Measurements from ENCODE around the gene C9.
"Not testable (repeated sequence)": the region's sequence is repeated elsewhere in the genome, so short reads cannot be mapped to it uniquely, and the experiment has no call there.

Gene C9

DNA sequence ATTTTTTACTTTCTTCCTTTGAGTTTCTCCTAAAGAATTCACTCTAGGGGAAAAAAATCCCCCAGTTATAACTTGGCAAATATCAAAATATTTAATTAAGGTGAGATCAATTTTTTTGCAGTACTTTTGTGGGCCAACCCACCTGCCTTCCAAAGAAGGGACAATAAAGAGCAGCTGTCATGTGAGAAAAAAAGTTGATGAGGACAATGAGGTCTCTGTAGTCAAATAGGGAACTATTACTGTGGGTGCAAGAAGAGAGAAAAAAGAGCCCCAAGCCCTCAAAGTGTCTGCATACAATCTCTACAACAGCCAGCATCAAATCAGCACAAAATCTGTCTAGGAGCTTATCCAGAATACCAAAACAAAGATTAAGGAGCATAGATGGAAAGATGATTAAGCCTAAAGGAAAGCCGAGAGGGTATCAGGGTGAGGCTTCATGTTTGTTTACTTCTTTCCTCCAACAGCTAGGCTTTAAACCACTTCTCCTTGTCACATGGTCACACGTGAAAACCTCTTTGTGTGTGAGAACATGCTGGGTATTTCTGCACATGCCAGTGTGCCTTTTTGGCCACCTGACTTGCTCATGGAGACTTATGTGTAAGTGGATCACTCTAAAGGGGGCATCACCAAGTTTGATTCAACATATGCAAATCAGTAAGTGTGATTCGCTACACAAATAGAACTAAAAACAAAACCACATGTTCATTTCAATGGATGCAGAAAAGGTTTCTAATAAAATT, 125.8 kb downstream of the C9 start:
- Histone ChIP-seq H3K9me3 (ENCODE audit: control insufficient read depth, low read length) (no peaks in the 10 kb centered on the region), H3K27ac (ENCODE audit: low read depth, low read length, severe bottlenecking) (no peak overlapping the region), H3K4me1 (ENCODE audit: control insufficient read depth, insufficient read depth, low read length, poor library complexity, severe bottlenecking) (no peaks in the 10 kb centered on the region), H3K4me3 (ENCODE audit: extremely low read depth, insufficient read depth, low read length, poor library complexity, severe bottlenecking) (no peak overlapping the region), H3K36me3 (ENCODE audit: control insufficient read depth, insufficient read depth, low read length) (no peaks in the 10 kb centered on the region)
- WGBS, 2 experiments (ENCODE audit: insufficient coverage in 2 of 2) = 80 to 82% methylated on average over 2 to 3 of the region's 3 CpGs

DNA sequence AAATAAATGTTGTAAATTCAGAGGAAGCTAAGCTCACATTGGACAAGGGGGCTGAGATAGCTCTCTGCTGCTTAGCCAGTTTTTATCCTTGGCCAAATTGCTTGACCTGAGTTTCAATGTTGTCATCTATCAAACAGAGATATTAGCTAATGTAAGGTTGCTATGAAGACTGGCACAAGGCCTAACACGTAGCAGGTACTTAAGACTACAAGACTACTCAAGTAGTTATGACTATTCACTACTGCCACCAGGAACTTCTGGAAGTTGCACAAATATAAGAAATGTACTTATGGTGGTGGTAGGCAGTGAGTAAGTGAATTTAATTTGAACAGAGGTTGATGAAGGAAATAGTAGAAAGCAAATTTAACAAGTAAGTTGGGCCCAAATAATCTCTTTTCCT, 127.6 kb downstream of the C9 start:
- no CpG with 5 or more reads among the region's 1 CpG for WGBS, 2 experiments (ENCODE audit: insufficient coverage in 2 of 2)
- Histone ChIP-seq H3K4me3 (ENCODE audit: extremely low read depth, insufficient read depth, low read length, poor library complexity, severe bottlenecking) (no peak overlapping the region), H3K27ac (ENCODE audit: low read depth, low read length, severe bottlenecking) (no peak overlapping the region), H3K4me1 (ENCODE audit: control insufficient read depth, insufficient read depth, low read length, poor library complexity, severe bottlenecking) (no peaks in the 10 kb centered on the region), H3K9me3 (ENCODE audit: control insufficient read depth, low read length) (no peaks in the 10 kb centered on the region), H3K36me3 (ENCODE audit: control insufficient read depth, insufficient read depth, low read length) (no peaks in the 10 kb centered on the region)

DNA sequence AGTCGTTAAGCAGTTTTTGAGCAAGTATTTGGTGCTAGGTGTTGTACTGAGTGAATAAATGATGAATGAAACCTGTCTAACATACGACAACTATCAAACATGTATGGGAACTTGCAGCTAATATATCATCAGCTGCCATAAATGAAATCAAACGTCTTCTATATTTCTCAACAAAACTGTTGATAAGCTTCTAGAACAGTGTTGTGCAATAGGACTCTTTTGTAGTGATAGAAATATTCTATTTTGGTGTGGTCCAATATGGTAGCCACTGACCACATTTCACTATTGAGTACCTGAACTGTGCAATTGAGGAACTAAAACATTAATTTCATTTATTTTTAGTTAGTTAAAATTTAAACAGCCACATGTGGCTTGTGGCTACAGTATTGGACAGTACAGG, 128.6 kb downstream of the C9 start:
- Histone ChIP-seq H3K36me3 (ENCODE audit: control insufficient read depth, insufficient read depth, low read length) (no peaks in the 10 kb centered on the region), H3K9me3 (ENCODE audit: control insufficient read depth, low read length) (no peaks in the 10 kb centered on the region), H3K4me1 (ENCODE audit: control insufficient read depth, insufficient read depth, low read length, poor library complexity, severe bottlenecking) (no peaks in the 10 kb centered on the region), H3K4me3 (ENCODE audit: extremely low read depth, insufficient read depth, low read length, poor library complexity, severe bottlenecking) (no peak overlapping the region), H3K27ac (ENCODE audit: low read depth, low read length, severe bottlenecking) (no peak overlapping the region)
- WGBS, 2 experiments (ENCODE audit: insufficient coverage in 2 of 2) = no CpG with 5 or more reads among the region's 3 CpGs

DNA sequence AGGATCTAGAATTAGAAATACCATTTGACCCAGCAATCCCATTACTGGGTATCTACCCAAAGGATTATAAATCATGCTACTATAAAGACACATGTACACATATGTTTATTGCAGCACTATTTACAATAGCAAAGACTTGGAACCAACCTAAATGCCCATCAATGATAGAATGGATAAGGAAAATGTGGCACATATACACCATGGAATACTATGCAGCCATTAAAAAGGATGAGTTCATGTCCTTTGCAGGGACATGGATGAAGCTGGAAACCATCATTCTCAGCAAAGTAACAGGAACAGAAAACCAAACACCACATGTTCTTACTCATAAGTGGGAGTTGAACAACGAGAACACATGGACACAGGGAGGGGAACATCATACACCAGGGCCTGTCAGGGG, 129.8 kb downstream of the C9 start:
- H3K27ac ChIP-seq (ENCODE audit: low read depth, low read length, severe bottlenecking); H3K4me1 ChIP-seq (ENCODE audit: control insufficient read depth, insufficient read depth, low read length, poor library complexity, severe bottlenecking); H3K36me3 ChIP-seq (ENCODE audit: control insufficient read depth, insufficient read depth, low read length); H3K9me3 ChIP-seq (ENCODE audit: control insufficient read depth, low read length); H3K4me3 ChIP-seq (ENCODE audit: extremely low read depth, insufficient read depth, low read length, poor library complexity, severe bottlenecking): not testable (repeated sequence)
- 100% methylated on average over 1 of the region's 1 CpG; no CpG with 5 or more reads in 1 of the 2 experiments for WGBS, 2 experiments (ENCODE audit: insufficient coverage in 2 of 2)
